Stimulated activated CD4-positive, alpha-beta T cell treated with anti-CD3 and anti-CD28 coated beads, Interleukin-4, amount 100 ng/mL, for 24 hours (primary cell): ENCODE results near the gene IFT43.

Experiments
- DNase-seq: peaks from one replicate; pipeline ENCODE4 v3.0.0-alpha.2; 2020

The IFT43 gene

DNA sequence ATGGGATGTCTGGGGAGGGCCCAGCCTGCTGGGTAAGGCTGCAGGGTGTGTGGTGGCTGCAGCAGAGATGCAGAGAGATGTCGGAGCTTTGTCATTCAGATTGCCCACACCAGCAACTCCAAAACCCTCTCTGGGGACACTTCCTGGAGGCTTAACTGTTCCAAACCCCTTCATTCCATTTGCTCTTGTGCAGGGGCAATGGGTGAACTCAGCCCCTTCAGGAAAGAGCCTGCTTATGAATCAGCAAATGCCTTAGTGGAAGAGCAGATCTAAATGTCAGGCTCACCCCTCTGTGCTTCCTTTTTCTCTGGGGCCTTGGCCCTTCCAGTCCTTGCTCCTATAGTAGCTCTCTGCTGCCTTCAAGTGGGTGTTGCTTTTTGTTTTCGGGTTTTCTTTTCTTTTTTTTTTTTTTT lies 129.5 kb downstream of the IFT43 start:
- DNase-seq: no peak

GRCh38 chr14:76117789-76118484 lies 132.4 kb downstream of the IFT43 start:
- DNase-seq: no peak

DNA sequence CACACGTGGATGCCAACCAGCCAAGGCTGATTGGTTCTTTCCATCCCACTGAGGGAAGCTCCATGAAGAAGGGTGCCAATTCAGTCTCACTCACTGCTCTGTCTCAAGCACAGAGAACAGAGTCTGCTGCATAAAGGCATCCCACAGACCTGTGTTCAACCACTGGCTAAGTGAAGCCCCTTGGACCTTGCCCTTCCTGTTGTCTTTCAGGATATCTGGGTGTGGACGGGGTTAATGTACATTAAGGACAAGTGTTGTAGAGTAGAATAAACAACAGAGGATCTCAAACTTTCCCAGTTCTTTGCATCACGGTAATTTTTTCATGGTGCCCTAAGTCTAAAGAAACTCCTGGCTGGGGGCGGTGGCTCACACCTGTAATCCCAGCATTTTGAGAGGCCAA lies 133.0 kb downstream of the IFT43 start:
- no peak for DNase-seq

DNA sequence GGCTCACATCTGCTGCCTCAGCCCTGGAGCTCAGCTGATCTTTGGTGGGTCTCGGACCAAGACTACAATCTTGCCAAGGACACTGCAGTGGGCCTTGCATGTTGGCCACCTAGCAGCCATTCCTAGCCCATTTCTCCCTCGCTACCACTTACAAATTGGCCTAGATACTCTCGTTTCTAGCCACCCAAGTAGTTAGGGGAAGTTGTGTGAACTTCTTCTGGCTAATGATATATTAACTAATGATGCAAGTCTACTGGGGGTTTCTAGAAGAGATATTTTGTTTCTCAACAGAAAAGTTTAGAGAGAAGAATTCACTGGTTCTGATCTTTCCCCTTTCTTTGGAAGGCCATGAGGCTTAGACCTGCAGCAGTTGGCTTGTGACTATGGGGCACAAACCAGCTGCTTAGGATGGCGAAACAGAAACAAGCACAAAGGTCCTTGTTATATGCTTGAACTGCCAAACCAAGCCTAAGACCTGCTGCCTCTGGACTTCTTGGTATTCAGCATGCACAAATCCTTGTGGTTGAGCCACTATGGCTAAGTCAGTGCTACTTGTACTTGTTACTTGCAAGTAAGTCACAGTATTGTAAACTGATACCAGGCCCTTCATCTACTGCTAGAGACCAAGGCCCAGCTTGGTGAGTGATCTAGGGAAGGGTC lies 135.7 kb downstream of the IFT43 start:
- no peak for DNase-seq

DNA sequence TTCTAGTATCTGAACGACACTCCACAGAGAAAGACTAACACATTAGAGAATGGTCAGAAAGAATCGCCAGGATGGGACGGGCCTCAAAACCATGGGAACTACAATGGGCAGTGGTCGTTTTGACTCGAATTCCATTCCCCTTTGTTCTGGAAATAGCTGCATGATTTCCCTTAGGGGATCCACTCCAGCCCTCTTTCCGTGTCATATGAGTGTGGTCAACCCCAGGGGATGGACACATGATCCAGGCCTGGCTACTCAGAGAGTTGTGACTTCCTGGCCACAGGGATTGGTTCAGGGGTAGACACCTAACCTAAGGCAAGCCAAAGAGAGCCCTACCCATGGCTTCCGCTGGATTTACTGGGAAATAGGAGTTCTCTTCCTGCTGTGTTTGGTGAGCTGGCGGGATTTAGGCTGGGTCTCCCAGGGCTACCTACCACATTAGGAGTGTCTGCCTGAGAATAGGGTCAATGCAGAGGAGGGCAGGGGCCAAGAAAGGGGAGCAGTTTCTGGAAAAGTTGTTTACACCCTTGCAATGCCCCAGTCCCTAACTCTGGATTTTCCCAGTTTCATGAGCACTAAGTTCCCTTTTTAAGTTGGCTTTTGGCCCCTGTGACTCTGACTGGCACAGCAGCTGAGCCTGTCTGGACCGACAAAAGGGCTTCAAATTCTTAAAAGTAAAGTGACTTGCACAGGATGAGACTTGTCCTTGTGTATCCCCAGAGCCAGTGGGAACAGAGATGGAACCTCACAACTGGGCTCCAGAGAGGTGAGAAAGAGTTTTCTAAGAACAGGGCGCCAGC lies 138.1 kb downstream of the IFT43 start:
- DNase-seq: no peak

- DNase-seq: no peak
Observed at GRCh38 chr14:76125511-76125910, 139.9 kb downstream of the IFT43 start.

DNA sequence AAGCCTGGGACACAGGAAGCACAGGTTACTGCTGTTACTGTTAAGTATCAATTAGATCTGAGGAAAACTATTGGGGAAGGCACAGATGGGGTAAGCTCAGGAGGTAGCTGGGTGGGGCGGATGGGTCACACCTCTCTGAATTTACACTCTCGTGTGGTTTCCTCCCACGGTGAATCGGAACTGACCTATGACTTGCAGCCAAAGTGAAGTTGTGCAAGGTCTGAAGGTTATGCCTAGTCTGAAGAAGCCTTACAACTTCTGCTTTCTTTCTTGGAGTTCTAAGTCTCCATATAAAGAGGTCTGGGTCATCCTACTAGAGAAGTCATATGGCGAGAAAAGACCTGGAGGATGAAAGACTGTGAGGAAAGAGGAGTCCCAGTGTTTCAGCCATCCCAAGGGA lies 140.5 kb downstream of the IFT43 start:
- DNase-seq: no peak

GRCh38 chr14:76129851-76130576 lies 144.5 kb downstream of the IFT43 start:
- no peak for DNase-seq

- DNase-seq: no peak
Observed at GRCh38 chr14:76131071-76131965, 145.8 kb downstream of the IFT43 start.

DNA sequence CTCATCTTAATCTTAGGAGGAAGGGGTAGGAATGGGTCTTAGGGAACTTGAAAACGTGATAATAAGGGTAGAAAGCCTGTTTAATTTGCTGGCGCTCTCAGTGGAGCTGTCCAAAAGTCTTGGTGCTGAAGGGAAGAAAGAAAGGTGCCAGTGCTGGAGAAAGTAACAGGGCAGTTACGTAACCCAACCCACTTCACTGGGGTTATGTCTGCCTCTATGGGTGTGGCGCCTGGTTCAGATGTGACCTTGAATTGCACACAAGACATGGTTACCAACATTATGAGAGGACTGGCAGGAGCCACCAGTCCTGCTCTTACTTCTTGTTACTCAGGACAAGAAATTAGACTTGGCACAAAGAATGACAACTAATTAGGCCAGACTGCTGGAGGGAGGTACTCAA lies 147.5 kb downstream of the IFT43 start:
- DNase-seq: no peak
